Epithelial cell of prostate (primary cell): ENCODE measurements around the gene CCSAP.
"Not testable (repeated sequence)": the region's sequence is repeated elsewhere in the genome, so short reads cannot be mapped to it uniquely, and the experiment has no call there.

ENCODE experiments used
- DNase-seq: peaks from one replicate; pipeline ENCODE4 v3.0.0-alpha.2; 2011; ENCODE audit warnings: low read depth, low spot score
- H3K27ac ChIP-seq: fragments of 450-650 bp; 2 replicates; pipeline ENCODE4 v1.5.1; 2017; ENCODE audit warnings: mild to moderate bottlenecking

CCSAP gene

DNA sequence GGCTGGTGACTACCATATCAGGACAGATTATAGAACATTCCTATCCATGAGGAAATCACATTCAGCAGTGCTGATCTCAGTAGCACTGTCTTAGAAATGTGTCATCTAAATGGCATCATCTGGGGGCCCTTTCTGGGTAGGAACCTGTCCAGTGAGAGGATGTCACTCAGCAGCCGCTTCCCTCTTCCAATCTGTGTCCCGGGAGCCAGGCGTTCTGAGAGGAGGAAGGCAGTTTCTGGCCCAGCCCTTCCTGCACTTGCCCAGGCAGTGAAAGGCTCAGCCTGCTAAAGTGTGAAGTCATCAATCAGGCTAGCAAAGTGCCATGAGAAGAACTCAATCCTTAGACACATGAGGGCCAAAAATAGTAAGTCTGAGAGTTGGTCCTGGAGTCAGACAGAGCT, 46.3 kb downstream of the CCSAP start:
- peak overlapping the region; percentile 61 for H3K27ac ChIP-seq
- peak; percentile 24 for DNase-seq

DNA sequence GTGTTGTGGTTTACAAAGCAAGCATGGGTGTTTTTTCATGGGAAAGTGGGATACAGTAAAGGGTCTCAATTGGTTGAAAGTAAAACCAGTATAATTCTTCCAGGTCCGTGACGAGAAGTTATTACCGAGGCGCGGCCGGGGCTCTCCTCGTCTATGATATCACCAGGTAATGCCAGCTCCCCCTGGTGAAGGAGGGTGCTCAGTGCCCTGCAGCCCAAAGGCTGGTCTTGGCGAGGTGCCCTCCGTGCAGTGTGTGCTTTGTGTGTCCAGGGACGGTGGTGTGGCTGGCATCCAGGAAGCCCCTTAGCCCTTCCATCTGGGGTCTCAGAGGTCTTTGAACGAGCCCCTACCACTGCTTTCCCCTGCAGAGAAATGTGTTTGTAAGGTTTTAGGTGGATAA, 47.1 kb downstream of the CCSAP start:
- peak overlapping the region; percentile 61 for H3K27ac ChIP-seq
- no peak for DNase-seq

DNA sequence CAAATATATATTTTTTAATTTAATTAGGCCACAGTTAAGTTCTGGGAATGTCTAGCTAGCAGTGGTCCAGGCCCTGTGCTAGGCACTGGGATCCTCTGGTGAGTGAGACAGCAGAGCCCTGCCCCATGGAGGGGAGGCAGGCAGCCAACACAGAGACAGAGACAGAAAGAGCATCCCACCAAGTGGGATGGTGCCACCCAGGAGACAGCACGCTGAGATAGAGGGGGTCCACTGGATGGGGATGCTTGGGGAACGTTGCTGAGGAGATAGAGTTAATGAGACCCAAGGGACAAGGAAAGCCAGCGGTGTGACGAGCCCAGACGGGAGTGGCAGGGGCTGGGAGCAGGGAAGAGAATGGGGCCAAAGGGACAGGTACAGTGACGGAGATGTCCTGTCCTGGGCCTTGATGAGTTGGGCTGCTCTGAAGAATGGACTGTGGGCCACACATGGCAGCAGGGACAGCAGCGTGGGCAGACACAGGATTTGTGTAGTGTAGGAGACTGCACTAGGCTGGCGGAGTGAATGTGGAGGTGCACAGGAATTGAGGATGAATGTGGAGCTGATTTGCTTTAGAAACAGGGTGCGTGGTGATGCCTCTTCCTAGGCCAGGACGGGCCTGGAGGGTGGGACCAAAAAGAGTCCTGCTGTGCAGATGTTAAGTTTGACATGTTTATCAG, 49.2 kb downstream of the CCSAP start:
- no peak for DNase-seq
- H3K27ac ChIP-seq, result no peak overlapping the region

DNA sequence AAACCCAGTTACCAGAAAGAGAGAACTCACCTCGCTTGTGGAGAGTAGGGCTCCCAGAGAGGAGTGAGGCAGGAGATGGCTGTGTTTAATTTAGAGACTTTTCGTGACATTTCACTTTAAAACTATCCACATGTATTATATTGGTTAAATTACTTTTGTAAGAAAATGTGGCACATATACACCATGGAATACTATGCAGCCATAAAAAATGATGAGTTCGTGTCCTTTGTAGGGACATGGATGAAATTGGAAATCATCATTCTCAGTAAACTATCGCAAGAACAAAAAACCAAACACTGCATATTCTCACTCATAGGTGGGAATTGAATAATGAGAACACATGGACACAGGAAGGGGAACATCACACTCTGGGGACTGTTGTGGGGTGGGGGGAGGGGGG, 51.2 kb downstream of the CCSAP start:
- not testable (repeated sequence) for H3K27ac ChIP-seq, DNase-seq

DNA sequence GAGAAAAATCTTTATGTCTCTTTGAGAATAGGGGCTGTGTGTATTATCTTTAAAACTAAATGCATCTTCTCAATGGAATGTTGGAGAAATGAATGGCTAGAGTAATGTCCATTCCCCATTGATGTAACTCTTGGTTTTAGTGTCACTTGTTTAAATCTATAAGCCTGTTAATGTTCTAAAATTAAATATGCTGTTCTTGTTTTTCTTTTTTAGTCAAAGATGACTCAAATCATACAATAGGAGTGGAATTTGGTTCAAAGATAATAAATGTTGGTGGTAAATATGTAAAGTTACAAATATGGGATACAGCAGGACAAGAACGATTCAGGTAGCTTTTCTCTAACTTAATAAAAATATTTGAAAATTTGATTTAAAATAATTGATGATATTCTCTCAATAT, 54.3 kb downstream of the CCSAP start:
- no peak for DNase-seq
- H3K27ac ChIP-seq, result no peak overlapping the region

DNA sequence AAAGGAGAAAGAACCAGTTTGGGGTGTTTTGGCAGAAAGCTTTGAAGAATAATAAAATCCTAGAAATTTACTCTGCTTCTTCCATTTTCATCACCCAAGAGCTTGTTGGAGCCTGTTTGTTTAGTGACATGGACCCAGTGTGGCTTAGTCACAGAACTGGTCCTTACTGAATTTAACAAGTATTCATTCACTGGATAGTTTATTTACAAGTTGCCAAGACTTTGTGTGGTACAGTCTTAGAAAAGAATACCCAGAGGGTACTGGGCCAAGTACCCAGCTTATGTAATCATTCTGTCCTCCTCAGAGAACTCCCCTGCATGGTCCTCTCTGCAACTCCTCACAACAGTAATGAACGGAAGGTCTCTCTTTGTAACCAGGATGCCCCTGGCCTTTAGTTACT, 55.6 kb downstream of the CCSAP start:
- H3K27ac ChIP-seq, result peak overlapping the region; percentile 55
- no peak for DNase-seq

DNA sequence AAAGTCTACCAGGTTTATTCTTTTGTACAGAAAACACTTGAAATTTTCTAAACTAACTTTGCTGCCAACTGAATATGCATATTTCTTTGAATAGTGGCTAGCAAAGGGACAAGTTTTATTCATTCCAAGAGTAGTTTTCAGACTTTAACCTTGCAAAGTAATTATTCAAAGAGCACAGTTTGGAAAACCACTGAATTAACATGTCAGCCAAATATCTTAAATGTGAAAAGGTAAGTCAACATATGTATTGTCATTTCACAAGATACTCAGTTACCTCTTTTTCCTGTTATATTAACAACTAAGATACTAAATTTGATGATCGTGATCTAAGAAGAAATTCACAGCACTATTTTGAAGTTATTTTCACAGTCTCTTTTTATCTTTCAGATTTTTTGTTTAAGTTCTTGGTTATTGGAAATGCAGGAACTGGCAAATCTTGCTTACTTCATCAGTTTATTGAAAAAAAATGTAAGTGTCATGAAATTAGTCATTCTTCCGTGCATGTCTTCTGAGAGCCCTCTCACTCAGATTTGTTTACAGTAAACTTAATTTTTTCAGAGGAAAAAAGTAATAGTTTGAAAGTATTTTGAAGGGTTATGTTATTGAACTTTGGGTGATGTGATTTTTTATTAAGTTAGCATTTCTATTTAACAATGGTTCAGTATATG, 56.6 kb downstream of the CCSAP start:
- DNase-seq, result no peak
- peak overlapping the region; percentile 55 for H3K27ac ChIP-seq

DNA sequence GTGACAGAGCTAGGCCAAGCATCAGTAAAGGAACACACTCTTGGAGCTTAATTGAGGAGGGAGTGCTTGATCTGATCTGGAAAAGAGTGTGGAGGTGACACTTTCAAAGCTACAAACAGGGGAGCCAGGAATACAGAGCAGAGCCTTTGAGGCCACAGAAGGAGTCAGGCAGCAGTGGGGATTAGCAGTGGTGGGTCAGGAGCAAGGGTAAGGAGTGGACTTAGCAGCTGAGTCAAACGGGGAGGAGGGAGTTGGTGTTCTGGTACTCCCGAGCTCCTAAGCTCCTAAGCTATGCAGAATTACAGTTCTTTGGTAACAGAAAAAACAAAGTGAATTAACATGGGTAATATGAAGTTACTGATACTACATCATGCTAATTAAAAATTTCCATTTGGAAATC, 57.4 kb downstream of the CCSAP start:
- no peak overlapping the region for H3K27ac ChIP-seq
- DNase-seq, result no peak

DNA sequence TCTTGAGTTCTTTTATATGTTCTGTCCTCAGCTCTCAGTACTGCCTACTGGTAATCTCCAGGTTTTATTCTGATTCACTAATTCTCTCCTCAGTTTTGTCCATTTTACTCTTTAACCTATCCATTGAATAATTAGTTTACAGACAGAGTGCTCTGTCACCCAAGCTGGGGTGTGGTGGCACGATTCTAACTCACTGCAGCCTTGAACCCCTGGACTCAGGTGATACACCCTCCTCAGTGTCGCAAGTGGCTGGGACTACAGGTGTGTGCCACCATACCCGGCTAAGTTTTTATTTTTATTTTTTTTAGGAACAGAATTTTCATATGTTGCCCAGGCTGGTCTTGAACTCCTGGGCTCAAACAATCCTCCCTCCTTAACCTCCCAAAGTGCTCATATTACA, 58.0 kb downstream of the CCSAP start:
- no peak for DNase-seq
- no peak overlapping the region for H3K27ac ChIP-seq

DNA sequence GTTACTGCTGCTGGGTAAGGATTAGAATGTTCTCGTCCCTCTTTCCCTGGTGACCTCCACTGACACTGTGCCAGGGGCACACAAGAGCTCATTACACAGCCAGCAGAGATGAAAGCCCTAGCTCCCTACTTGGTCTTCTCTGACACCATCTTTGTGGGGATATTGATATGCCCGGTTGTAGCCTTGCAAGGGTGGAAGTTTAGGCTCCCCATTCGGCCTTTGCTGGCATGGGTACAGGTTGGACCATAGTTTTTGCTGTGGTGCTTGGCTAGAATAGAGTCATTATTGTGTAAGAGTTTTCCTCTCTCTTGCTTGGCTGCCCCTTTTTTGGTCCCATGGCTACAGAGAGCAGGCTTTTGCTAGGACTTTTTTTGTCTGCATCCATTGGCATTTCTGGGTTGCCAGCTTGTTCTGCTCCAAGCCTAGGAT, 59.6 kb downstream of the CCSAP start:
- DNase-seq, result no peak
- H3K27ac ChIP-seq, result no peak overlapping the region

DNA sequence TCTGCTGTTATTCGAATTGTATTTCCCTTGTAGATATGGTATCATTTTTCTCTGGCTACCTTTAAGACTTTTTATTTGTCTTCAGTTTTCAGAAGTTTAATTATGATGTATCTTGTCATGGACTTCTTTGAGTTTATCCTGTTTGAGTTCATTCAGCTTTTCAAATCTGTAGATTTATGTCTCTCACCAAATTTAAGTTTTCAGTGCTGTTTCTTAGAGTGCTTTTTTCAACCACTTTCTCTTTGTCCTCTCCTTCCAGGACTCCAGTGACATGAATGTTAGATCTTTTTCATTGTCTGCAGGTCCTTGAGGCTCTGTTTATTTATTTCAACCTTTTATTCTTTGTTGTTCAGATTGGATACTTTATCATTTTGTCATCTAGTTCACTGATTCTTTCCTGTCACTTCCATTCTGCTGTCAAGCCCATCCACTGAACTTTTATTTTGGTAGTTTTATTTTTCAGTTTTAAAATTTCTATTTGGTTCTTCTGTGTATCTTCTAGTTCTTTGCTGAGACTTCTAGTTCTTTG, 60.5 kb downstream of the CCSAP start:
- DNase-seq, result no peak
- H3K27ac ChIP-seq, result no peak overlapping the region

DNA sequence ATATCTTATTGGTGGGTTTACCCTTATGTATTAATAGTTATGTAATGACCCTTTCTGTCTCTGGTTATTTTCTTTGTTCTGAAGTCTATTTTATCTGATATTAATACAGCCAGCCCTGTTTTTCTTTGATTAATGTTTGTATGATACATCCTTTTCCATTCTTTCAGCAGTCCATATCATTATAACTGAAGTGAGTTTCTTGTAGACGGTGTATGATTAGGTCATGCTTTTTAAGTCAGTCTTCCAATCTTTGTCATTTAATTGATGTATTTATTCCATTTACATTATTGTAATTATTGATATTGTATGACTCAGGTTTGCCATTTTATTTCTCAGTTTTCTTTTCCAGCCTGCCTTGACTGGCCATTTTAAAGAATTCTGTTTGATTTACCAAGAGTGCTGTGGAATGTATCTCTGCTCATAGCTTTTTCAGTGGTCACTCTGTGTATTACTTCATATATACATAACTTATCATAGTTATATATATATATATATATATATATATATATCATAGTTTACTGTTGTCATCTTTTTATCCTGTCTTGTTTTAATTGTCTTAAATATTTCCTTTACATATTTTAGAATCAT, 61.4 kb downstream of the CCSAP start:
- DNase-seq, result no peak
- peak overlapping the region; percentile 52 for H3K27ac ChIP-seq

DNA sequence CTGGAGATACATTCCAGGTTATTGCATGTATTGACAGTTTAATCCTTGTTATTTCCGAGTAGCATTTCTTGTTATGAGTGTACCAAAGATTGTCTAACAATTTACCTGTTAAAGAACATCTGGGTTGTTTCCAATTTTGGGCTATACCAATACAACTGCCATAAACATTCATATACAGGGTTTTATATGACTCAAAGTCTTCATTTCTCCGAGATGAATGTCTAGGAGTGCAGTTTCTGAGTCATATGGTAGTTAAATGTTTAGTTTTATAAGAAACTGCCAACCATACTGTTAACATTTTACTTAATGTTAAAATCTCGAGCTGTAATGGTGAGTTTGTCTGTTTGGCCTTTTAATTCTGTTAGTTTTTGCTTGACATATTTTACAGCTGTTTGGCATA, 61.9 kb downstream of the CCSAP start:
- peak; percentile 33 for DNase-seq
- peak overlapping the region; percentile 52 for H3K27ac ChIP-seq

DNA sequence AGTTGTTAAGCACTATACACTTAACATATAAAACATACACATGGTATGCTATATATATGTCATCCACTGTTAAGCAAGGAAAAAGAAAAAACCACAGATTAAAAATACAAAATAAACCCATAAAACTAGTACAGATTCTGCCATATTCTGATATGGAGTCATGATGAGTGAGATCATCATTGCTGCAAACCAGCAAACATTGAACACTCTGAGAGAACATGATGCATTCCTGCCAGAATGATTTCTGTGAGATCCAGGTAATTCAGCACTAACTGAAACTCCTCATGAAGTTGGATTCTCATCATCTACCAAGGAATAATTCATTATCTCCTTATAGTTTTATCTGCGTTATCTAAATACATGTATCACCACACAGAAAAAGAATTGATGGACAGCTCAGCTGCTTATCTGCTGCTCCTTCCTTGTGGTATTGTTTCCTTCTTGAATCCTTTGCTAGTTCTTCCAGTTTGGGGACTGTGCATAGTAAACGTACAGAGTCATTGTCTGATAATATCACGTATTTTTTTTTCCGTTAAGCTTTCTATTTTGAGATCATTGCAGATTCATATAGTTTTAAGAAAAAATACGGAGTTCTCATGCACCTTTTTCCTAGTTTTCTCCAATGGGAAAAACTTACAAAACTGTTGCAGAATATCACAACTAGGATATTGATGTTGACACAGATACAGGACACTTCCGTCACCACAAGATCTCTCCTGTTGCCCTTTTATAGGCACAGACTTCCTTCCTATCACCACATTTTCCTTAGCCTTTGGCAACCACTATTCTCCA, 62.6 kb downstream of the CCSAP start:
- DNase-seq, result no peak
- peak overlapping the region; percentile 52 for H3K27ac ChIP-seq

DNA sequence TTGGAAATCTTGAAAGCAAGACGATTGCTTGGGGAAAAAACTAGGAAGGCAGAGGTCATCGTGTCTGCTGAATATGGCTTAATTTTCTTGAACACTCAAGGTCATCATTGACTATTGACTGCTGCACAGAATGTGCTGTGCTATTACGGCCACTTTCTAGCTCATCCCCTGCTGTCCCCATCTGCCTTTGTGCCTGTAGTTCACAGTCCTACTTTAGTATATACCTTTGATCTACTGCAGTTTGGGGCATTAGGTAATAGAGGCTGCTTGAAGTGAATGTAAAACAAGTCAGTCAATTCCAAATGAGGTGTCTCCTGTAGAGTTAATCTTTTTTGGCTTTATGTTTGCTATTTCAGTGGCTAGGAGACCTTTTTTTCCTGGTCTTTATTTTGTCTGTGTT, 63.6 kb downstream of the CCSAP start:
- H3K27ac ChIP-seq, result no peak overlapping the region
- DNase-seq, result no peak

DNA sequence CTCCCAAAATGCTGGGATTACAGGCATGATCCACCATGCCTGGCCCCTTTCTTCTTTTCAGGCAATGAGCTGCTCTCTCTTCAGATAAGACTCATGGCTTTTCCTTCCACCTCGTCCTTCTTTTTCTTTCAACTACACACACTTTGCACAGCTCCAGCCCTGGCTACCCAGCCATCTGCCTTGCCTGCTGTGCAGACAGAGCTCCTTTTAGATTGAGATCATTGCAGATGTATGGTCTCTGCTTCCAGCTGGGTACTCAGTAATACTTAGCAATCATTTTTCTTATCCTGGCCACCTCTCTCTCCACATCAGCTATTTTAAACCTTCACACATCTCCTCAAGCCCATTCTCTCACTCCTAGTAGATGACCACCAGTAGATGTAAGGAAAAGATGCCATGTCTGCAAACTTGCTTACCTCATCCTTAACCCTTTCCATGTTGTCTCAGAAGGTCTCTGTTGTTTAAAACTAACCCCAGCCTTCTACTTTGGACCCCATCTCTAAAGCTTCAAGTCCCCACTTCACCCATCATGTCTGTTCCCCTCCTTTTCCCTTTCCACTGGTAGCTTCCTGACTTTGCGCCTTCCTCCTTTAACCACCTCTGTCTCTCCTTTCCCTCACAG, 64.6 kb downstream of the CCSAP start:
- DNase-seq, result no peak
- no peak overlapping the region for H3K27ac ChIP-seq

DNA sequence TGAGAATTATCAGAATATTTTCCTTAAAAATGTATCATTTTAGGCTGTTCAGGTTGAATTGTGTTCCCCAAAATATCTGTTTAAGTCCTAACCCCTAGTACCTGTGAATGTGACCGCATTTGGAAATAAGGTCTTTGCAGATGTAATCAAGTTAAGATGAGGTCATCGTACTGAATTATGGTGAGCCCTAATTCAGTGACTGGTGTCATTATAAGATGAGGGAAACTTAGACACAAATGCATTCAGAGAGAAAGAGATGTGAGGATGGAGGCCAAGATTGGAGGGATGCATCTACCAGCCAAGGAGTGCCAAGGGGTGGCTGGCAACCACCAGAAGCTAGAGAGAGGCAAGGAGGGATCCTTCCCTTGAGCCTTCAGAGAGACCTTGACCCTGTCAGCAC, 67.8 kb downstream of the CCSAP start:
- DNase-seq, result no peak
- no peak overlapping the region for H3K27ac ChIP-seq

DNA sequence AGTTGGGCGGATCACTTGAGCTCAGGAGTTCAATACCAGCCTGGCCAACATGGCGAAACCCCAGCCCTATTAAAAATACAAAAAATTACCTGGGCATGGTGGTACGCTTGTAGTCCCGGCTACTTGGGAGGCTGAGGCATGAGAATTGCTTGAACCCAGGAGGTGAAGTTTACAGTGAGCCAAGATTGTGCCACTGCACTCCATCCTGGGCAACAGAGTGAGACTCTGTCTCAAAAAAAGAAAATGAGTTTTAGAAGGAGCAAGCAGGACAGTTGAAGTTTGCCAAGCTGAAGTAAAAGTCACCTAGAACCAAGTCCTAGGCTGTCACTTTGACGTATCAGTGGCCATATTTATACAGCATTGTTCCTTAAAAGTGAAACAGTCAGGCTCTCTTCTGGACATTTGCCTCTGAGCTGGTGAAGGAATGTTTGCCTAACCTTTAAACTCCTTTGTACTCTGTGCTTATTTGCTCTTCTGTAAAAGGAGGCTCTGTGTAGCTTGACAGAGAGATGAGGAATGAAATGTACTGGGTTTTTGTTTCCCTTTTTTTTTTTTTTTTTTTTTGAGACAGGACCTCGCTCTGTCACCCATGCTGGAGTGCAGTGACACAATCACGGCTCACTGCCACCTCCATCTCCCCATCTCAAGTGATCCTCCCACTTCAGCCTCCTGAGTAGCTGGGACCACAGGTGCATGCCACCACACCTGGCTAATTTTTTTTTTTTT, 69.2 kb downstream of the CCSAP start:
- DNase-seq, result no peak
- H3K27ac ChIP-seq, result no peak overlapping the region
